Testis (tissue), 3 donors: ENCODE results near the gene HSFX3. TPM values are rescaled to one million over a fixed set of nuclear protein-coding genes. Genes with fewer than 3 reads are reported as not detected.

Experiments
- DNase-seq: peaks from one replicate; pipeline ENCODE4 v3.0.0-alpha.2; 2019
- H3K27ac ChIP-seq, 2 donors: fragments of 200-600 bp; sonication (generic); one replicate each; pipeline ENCODE4 v1.5.1; 2019
- H3K27me3 ChIP-seq: fragments of 200-600 bp; sonication (generic); one replicate; pipeline ENCODE4 v1.5.1; 2019
- H3K36me3 ChIP-seq: fragments of 200-600 bp; sonication (generic); one replicate; pipeline ENCODE4 v1.5.1; 2017; ENCODE audit warnings: low read depth; ENCODE audit errors: missing control alignments
- H3K4me1 ChIP-seq: fragments of 200-600 bp; sonication (generic); one replicate; pipeline ENCODE4 v1.5.1; 2019
- H3K4me3 ChIP-seq, 2 donors: fragments of 200-600 bp; sonication (generic); one replicate each; pipeline ENCODE4 v1.5.1; 2017 to 2019
- H3K9me3 ChIP-seq: fragments of 200-600 bp; sonication (generic); one replicate; pipeline ENCODE4 v1.5.1; 2017
- POLR2A ChIP-seq: fragments of 450-650 bp; IDR thresholded peaks from one replicate; pipeline ENCODE4 v1.6.1; 2017; ENCODE audit warnings: antibody characterized with exemption, mild to moderate bottlenecking, moderate library complexity
- WGBS, 2 donors: methylation state at CpG; one replicate each; pipeline ENCODE4 v1.1.5; 2018; 5-methylcytosine and 5-hydroxymethylcytosine counted together
- intact Hi-C: fragments of 100-400 bp; cut with DNase I; formaldehyde crosslinking; loops from one replicate; pipeline ENCODE4 v1.15.1; 2023; ENCODE audit warnings: low total_unique reads
- polyA plus RNA-seq: library from polyadenylated mRNA; stranded (reverse); fragments of 350-450 nt; fragmentation: Illumina TruSeq; extraction: RNeasy Lipid Tissue Mini Kit (QIAGEN cat#74804); gene quantifications from one replicate; pipeline ENCODE4 v1.2.3, GENCODE V29; 2014; ENCODE audit warnings: low read depth, low replicate concordance; ENCODE audit not compliant: insufficient read depth
- total RNA-seq, 2 donors: library from RNA; depleted of rRNA; stranded (reverse); fragments of >200 nt; gene quantifications; one replicate each; pipeline ENCODE4 v1.2.3, GENCODE V29; 2016
- TF ChIP-seq, protein P1 (sequence below), 3 experiments: fragments of 450-650 bp in 2 of 3; fragments of 200-600 bp in 1 of 3; sonication (generic) in 1 of 3; IDR thresholded peaks; one replicate each; pipeline ENCODE4 v1.5.1; 2016 to 2019; ENCODE audit warnings: antibody characterized with exemption in 3 of 3, mild to moderate bottlenecking in 2 of 3, moderate library complexity in 1 of 3

Gene HSFX3
- total and polyA plus RNA-seq, 3 donors from 2014 or later: 5.6 to 16.6 (median 8.7) TPM

DNA sequence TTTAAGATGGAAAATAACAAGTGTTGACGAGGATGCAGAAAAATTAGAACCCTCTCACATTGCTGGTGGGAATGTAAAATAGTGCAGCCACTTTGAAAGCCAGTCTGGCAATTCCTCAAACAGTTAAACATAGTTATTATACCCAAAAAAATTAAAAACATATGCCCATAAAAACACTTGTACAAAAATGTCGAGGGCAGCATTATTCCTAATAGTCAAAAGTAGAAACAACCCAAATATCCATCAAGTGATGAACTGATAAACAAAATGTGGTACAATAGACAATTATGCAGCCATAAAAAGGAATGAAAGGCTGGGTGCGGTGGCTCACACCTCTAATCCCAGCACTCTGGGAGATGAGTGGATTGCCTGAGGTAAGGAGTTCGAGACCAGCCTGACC is 51.0 kb downstream of the HSFX3 start:
- 89 to 92% methylated on average over 3 to 4 of the region's 4 CpGs for WGBS, 2 donors
- no peaks in the 10 kb centered on the region for H3K9me3 ChIP-seq
- no peaks in the 10 kb centered on the region for H3K27me3 ChIP-seq
- H3K4me3 ChIP-seq: no peak overlapping the region
- no peak overlapping the region for H3K27ac ChIP-seq
- no peaks in the 10 kb centered on the region for H3K4me1 ChIP-seq
- intact Hi-C loops: no loop called here
- TF ChIP-seq, protein P1, sequence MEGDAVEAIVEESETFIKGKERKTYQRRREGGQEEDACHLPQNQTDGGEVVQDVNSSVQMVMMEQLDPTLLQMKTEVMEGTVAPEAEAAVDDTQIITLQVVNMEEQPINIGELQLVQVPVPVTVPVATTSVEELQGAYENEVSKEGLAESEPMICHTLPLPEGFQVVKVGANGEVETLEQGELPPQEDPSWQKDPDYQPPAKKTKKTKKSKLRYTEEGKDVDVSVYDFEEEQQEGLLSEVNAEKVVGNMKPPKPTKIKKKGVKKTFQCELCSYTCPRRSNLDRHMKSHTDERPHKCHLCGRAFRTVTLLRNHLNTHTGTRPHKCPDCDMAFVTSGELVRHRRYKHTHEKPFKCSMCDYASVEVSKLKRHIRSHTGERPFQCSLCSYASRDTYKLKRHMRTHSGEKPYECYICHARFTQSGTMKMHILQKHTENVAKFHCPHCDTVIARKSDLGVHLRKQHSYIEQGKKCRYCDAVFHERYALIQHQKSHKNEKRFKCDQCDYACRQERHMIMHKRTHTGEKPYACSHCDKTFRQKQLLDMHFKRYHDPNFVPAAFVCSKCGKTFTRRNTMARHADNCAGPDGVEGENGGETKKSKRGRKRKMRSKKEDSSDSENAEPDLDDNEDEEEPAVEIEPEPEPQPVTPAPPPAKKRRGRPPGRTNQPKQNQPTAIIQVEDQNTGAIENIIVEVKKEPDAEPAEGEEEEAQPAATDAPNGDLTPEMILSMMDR (IDR thresholded peaks at IDR 0.05): no peak
- no peak for TF ChIP-seq POLR2A
- no peak for DNase-seq
- no peaks in the 10 kb centered on the region for H3K36me3 ChIP-seq

Other genes with a start within 250 kb of the HSFX3 start
- 10 to 100 TPM; 30.2 to 38.4 TPM for gene IDS, start 44.6 kb downstream of the HSFX3 start, total RNA-seq
- gene IDS, start 44.6 kb downstream of the HSFX3 start, polyA plus RNA-seq: 25.3 TPM
- 10 to 100 TPM; 10.6 to 12.0 TPM for gene EOLA1, start 8.9 kb downstream of the HSFX3 start, total RNA-seq
- gene EOLA1, start 8.9 kb downstream of the HSFX3 start, polyA plus RNA-seq: 13.4 TPM
- 10 to 100 TPM; 18.6 to 24.6 TPM for gene MAGEA9B, start 37.5 kb upstream of the HSFX3 start, total RNA-seq
- 11.0 TPM for gene MAGEA9B, start 37.5 kb upstream of the HSFX3 start, polyA plus RNA-seq
- 1 to 10 TPM; 4.8 to 5.6 TPM for gene HSFX2, start 45.4 kb upstream of the HSFX3 start, total RNA-seq
- 11.8 TPM for gene HSFX2, start 45.4 kb upstream of the HSFX3 start, polyA plus RNA-seq
- gene TMEM185A, start 81.9 kb upstream of the HSFX3 start, total RNA-seq: 10 to 100 TPM; 64.3 to 66.0 TPM
- 48.7 TPM for gene TMEM185A, start 81.9 kb upstream of the HSFX3 start, polyA plus RNA-seq
- gene MAGEA11, start 162.1 kb upstream of the HSFX3 start, total RNA-seq: 1 to 10 TPM; 6.8 to 9.8 TPM
- 9.4 TPM for gene MAGEA11, start 162.1 kb upstream of the HSFX3 start, polyA plus RNA-seq
- 1 to 10 TPM; 4.0 to 9.8 TPM for gene HSFX1, start 224.1 kb upstream of the HSFX3 start, total RNA-seq
- gene HSFX1, start 224.1 kb upstream of the HSFX3 start, polyA plus RNA-seq: 1.3 TPM
- gene MAGEA9, start 232.0 kb upstream of the HSFX3 start, total RNA-seq: not detected
- gene MAGEA9, start 232.0 kb upstream of the HSFX3 start, polyA plus RNA-seq: 6.4 TPM